Measurements from ENCODE around the gene TRPM2. TPM values are rescaled to one million over a fixed set of nuclear protein-coding genes. Genes with fewer than 3 reads are reported as not detected.

The TRPM2 gene
- total RNA-seq, 1 donor from 2014 or later, result 2.8 TPM

GRCh38 chr21:44466351-44466954 is 113.0 kb downstream of the TRPM2 start:
- no peak overlapping the region for H3K4me3 ChIP-seq (ENCODE audit: low read depth, low read length)
- no peaks in the 10 kb centered on the region for H3K36me3 ChIP-seq (ENCODE audit: control insufficient read depth, insufficient read depth, low read length)
- no peak for TF ChIP-seq CTCF (IDR thresholded peaks at IDR 0.05; ENCODE audit: insufficient read depth, low read length, poor library complexity, severe bottlenecking)
- H3K27me3 ChIP-seq (ENCODE audit: control insufficient read depth, insufficient read depth, low read length), result peaks cover 8% of the 10 kb centered on the region
- no peak for DNase-seq (ENCODE audit: low read depth)

- no peak overlapping the region for H3K4me3 ChIP-seq (ENCODE audit: low read depth, low read length)
- peaks cover 8% of the 10 kb centered on the region for H3K27me3 ChIP-seq (ENCODE audit: control insufficient read depth, insufficient read depth, low read length)
- no peak for DNase-seq (ENCODE audit: low read depth)
- H3K36me3 ChIP-seq (ENCODE audit: control insufficient read depth, insufficient read depth, low read length), result no peaks in the 10 kb centered on the region
- no peak for TF ChIP-seq CTCF (IDR thresholded peaks at IDR 0.05; ENCODE audit: insufficient read depth, low read length, poor library complexity, severe bottlenecking)
These were observed 113.8 kb downstream of the TRPM2 start for GRCh38 chr21:44466996-44467858.

GRCh38 chr21:44467859-44468195 is 114.4 kb downstream of the TRPM2 start:
- Histone ChIP-seq H3K4me3 (ENCODE audit: low read depth, low read length) (no peak overlapping the region), H3K27me3 (ENCODE audit: control insufficient read depth, insufficient read depth, low read length) (peaks cover 6% of the 10 kb centered on the region), H3K36me3 (ENCODE audit: control insufficient read depth, insufficient read depth, low read length) (no peaks in the 10 kb centered on the region)
- no peak for TF ChIP-seq CTCF (IDR thresholded peaks at IDR 0.05; ENCODE audit: insufficient read depth, low read length, poor library complexity, severe bottlenecking)
- DNase-seq (ENCODE audit: low read depth), result no peak

GRCh38 chr21:44471341-44471740 is 117.9 kb downstream of the TRPM2 start:
- H3K36me3 ChIP-seq (ENCODE audit: control insufficient read depth, insufficient read depth, low read length), result no peaks in the 10 kb centered on the region
- TF ChIP-seq CTCF (IDR thresholded peaks at IDR 0.05; ENCODE audit: insufficient read depth, low read length, poor library complexity, severe bottlenecking), result no peak
- DNase-seq (ENCODE audit: low read depth), result no peak

GRCh38 chr21:44471996-44472395 is 118.6 kb downstream of the TRPM2 start:
- no peak for DNase-seq (ENCODE audit: low read depth)
- no peak for TF ChIP-seq CTCF (IDR thresholded peaks at IDR 0.05; ENCODE audit: insufficient read depth, low read length, poor library complexity, severe bottlenecking)
- Histone ChIP-seq H3K27me3 (ENCODE audit: control insufficient read depth, insufficient read depth, low read length) (no peaks in the 10 kb centered on the region), H3K36me3 (ENCODE audit: control insufficient read depth, insufficient read depth, low read length) (no peaks in the 10 kb centered on the region), H3K4me3 (ENCODE audit: low read depth, low read length) (no peak overlapping the region)

More at GRCh38 chr21:44471341-44471740, 117.9 kb downstream of the TRPM2 start:
- H3K4me3 ChIP-seq (ENCODE audit: low read depth, low read length), result no peak overlapping the region
- no peaks in the 10 kb centered on the region for H3K27me3 ChIP-seq (ENCODE audit: control insufficient read depth, insufficient read depth, low read length)

Data from kidney epithelial cell (primary cell).